ENCODE results near the gene GABRR2.

DNA sequence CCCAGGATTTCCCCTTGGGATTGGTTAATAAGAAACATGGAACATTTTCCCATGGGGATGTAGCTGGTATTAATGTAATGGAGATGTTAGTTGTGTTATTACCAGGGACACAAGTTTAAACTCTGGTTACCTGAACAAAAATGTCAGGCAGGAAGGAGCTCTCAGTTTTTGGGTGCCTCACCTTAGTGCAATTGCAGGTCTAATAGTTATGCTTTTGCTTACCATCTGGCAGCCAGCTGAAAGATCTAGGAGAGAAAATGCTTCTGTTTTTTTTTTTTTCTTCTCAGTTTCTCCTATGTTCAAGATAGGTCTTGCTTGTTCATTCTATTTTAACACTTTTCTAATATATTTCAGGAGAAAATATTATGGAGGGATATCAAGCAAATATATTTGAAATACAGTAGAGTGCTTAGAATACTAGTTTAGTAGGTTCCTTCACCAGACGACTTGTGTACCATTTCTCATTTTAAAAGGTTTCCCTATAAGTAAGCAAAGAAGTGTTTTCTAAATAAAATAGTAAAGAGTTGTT is 41.6 kb upstream of the GABRR2 start:
- TF ChIP-seq, protein P1, sequence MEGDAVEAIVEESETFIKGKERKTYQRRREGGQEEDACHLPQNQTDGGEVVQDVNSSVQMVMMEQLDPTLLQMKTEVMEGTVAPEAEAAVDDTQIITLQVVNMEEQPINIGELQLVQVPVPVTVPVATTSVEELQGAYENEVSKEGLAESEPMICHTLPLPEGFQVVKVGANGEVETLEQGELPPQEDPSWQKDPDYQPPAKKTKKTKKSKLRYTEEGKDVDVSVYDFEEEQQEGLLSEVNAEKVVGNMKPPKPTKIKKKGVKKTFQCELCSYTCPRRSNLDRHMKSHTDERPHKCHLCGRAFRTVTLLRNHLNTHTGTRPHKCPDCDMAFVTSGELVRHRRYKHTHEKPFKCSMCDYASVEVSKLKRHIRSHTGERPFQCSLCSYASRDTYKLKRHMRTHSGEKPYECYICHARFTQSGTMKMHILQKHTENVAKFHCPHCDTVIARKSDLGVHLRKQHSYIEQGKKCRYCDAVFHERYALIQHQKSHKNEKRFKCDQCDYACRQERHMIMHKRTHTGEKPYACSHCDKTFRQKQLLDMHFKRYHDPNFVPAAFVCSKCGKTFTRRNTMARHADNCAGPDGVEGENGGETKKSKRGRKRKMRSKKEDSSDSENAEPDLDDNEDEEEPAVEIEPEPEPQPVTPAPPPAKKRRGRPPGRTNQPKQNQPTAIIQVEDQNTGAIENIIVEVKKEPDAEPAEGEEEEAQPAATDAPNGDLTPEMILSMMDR (IDR thresholded peaks at IDR 0.05; ENCODE audit: insufficient read depth, low read length, poor library complexity, severe bottlenecking), result no peak
- no peak for TF ChIP-seq EZH2phosphoT487 (conservative IDR thresholded peaks at IDR 0.05; ENCODE audit: low read length)
